Natural killer cell (primary cell): ENCODE results near the gene TRIM31. TPM values are rescaled to one million over a fixed set of nuclear protein-coding genes. Genes with fewer than 3 reads are reported as not detected.

Source experiments
- ATAC-seq, 3 donors: fragments of 150-1000 bp in 2 of 3; fragments of 200-7000 bp in 1 of 3; cut with Tn5 transposase; 1 replicate in 1 of 3; 2 replicates in 2 of 3; pipeline ENCODE4 v1.10.0; 2021; ENCODE audit warnings: mild to moderate bottlenecking in 2 of 3, moderate library complexity in 2 of 3
- DNase-seq, 2 donors: peaks; one replicate each; pipeline versions ENCODE4 v3.0.0 to v3.0.0-alpha.2; 2013 to 2021; ENCODE audit warnings: mixed read lengths in 1 of 2
- H3K27ac ChIP-seq: one replicate; pipeline ENCODE4 v1.5.1; 2013; ENCODE audit warnings: mild to moderate bottlenecking, low read length
- H3K27me3 ChIP-seq: one replicate; pipeline ENCODE4 v1.6.1; 2013; ENCODE audit warnings: low read length; ENCODE audit not compliant: control insufficient read depth, insufficient read depth
- H3K36me3 ChIP-seq: one replicate; pipeline ENCODE4 v1.6.1; 2013; ENCODE audit warnings: low read length; ENCODE audit not compliant: control insufficient read depth, insufficient read depth
- H3K4me1 ChIP-seq: one replicate; pipeline ENCODE4 v1.6.1; 2013; ENCODE audit warnings: low read length; ENCODE audit not compliant: control insufficient read depth, insufficient read depth
- H3K4me3 ChIP-seq: one replicate; pipeline ENCODE4 v1.5.1; 2013; ENCODE audit warnings: low read length
- H3K9me3 ChIP-seq: one replicate; pipeline ENCODE4 v1.6.1; 2013; ENCODE audit warnings: low read length; ENCODE audit not compliant: control insufficient read depth, insufficient read depth
- H3K27ac Mint-ChIP-seq, 2 donors: one replicate each; pipeline ENCODE4 v1.8.0; 2022; ENCODE audit warnings: mild to moderate bottlenecking in 2 of 2, mixed read lengths in 2 of 2, moderate library complexity in 1 of 2
- H3K27me3 Mint-ChIP-seq, 2 donors: one replicate each; pipeline ENCODE4 v1.8.0; 2022; ENCODE audit warnings: low read depth in 2 of 2, mixed read lengths in 2 of 2
- H3K36me3 Mint-ChIP-seq: one replicate; pipeline ENCODE4 v1.8.0; 2022; ENCODE audit warnings: mixed read lengths
- H3K4me1 Mint-ChIP-seq, 2 donors: one replicate each; pipeline ENCODE4 v1.8.0; 2022; ENCODE audit warnings: mixed read lengths in 2 of 2
- H3K4me3 Mint-ChIP-seq: one replicate; pipeline ENCODE4 v1.8.0; 2022; ENCODE audit warnings: mild to moderate bottlenecking, moderate library complexity, mixed read lengths
- H3K9me3 Mint-ChIP-seq, 2 donors: one replicate each; pipeline ENCODE4 v1.8.0; 2022; ENCODE audit warnings: mixed read lengths in 2 of 2
- WGBS: methylation state at CpG from one replicate; pipeline ENCODE4 v1.1.7; 2013; ENCODE audit warnings: missing lambda C conversion rate; ENCODE audit not compliant: insufficient coverage; 5-methylcytosine and 5-hydroxymethylcytosine counted together
- intact Hi-C: fragments of 100-400 bp; cut with micrococcal nuclease; formaldehyde crosslinking; loops from one replicate; pipeline ENCODE4 v1.14.2; 2022
- total RNA-seq, 4 donors: library from RNA; stranded (reverse); fragments of 120-200 nt in 1 of 4; gene quantifications; one replicate each; pipeline versions ENCODE4 v1.2.3 to v1.2.4, GENCODE V29; 2013 to 2022
- TF ChIP-seq, protein P1 (sequence below): fragments of 200-600 bp; IDR thresholded peaks from one replicate; pipeline ENCODE4 v1.8.0; 2022; ENCODE audit warnings: antibody characterized with exemption

TRIM31 gene
- total RNA-seq, 3 donors from 2014 or later (not counting 1 experiment from before 2014, with no cell fraction given), result not detected

DNA sequence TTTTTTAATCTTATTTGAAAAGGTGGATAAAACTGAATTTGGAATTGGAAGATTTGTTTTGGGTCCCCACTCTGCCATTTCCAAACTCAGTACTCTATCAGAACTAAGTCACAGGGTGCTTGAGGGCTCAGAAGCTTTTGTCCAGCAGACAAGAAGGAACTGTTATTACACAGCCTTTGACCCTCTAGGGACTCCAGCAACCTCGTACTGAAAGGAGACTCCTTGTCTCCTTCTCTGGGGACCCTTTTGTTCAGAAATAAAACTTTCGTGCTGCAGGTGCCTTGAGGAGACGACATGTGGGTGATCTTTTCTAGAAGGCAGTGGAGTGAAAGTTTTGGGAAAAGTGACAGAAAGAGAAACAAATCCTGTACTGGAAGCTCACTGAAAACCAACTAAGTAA, 59.2 kb downstream of the TRIM31 start:
- WGBS, result 95% methylated on average over 3 of the region's 3 CpGs
- Mint-ChIP-seq H3K27ac (no peak overlapping the region), H3K9me3 (no peaks in the 10 kb centered on the region), H3K4me1 (no peaks in the 10 kb centered on the region), H3K36me3 (no peaks in the 10 kb centered on the region), H3K4me3 (no peak overlapping the region), H3K27me3 (no peaks in the 10 kb centered on the region)
- no peaks in the 10 kb centered on the region for H3K9me3 ChIP-seq
- no peak for DNase-seq
- TF ChIP-seq, protein P1, sequence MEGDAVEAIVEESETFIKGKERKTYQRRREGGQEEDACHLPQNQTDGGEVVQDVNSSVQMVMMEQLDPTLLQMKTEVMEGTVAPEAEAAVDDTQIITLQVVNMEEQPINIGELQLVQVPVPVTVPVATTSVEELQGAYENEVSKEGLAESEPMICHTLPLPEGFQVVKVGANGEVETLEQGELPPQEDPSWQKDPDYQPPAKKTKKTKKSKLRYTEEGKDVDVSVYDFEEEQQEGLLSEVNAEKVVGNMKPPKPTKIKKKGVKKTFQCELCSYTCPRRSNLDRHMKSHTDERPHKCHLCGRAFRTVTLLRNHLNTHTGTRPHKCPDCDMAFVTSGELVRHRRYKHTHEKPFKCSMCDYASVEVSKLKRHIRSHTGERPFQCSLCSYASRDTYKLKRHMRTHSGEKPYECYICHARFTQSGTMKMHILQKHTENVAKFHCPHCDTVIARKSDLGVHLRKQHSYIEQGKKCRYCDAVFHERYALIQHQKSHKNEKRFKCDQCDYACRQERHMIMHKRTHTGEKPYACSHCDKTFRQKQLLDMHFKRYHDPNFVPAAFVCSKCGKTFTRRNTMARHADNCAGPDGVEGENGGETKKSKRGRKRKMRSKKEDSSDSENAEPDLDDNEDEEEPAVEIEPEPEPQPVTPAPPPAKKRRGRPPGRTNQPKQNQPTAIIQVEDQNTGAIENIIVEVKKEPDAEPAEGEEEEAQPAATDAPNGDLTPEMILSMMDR, result no peak
- H3K27me3 ChIP-seq, result no peaks in the 10 kb centered on the region
- no peaks in the 10 kb centered on the region for H3K4me1 ChIP-seq
- peaks cover 16% of the 10 kb centered on the region for H3K36me3 ChIP-seq
- ATAC-seq, result no peak
- H3K27ac ChIP-seq, result no peak overlapping the region
- H3K4me3 ChIP-seq, result no peak overlapping the region
- intact Hi-C loops, result no loop called here

Other genes starting within 250 kb of the TRIM31 start
- gene HLA-A, start 170.6 kb downstream of the TRIM31 start, total RNA-seq, result 1,000 to 10,000 TPM; 2,088 to 2,855 (median 2,731) TPM
- gene POLR1H, start 51.8 kb downstream of the TRIM31 start, total RNA-seq, result 10 to 100 TPM; 21.0 to 36.2 (median 28.5) TPM
- 10 to 100 TPM; 52.9 to 75.3 (median 61.1) TPM for gene PPP1R11, start 45.9 kb downstream of the TRIM31 start, total RNA-seq
- gene RNF39, start 37.3 kb downstream of the TRIM31 start, total RNA-seq, result not detected
- under 1 TPM in 2 of 3 donors, not detected in 1; 0.26 to 0.30 TPM for gene TRIM40, start 23.1 kb upstream of the TRIM31 start, total RNA-seq
- not detected for gene TRIM10, start 48.1 kb upstream of the TRIM31 start, total RNA-seq
- not detected for gene TRIM15, start 50.5 kb upstream of the TRIM31 start, total RNA-seq
- gene TRIM26, start 100.3 kb upstream of the TRIM31 start, total RNA-seq, result 10 to 100 TPM; 69.3 to 73.7 (median 71.6) TPM
- gene TRIM39, start 213.8 kb upstream of the TRIM31 start, total RNA-seq, result 10 to 100 TPM; 32.1 to 40.1 (median 38.5) TPM
- 10 to 100 TPM; 24.6 to 33.3 (median 31.4) TPM for gene RPP21, start 232.1 kb upstream of the TRIM31 start, total RNA-seq